OCI-LY1 (cell line): Measurements from ENCODE around the gene SCPEP1.

ENCODE experiments used
- EZH2 ChIP-seq: fragments of 200-600 bp; sonication (generic), shearing (Covaris generic); IDR thresholded peaks from 2 replicates; pipeline ENCODE4 v1.8.0; 2017; ENCODE audit warnings: borderline replicate concordance, mixed run types, mild to moderate bottlenecking, antibody characterized with exemption, low read length, moderate library complexity, mixed read lengths
- TF ChIP-seq, protein P1 (sequence below): fragments of 200-600 bp; sonication (generic), shearing (Covaris generic); IDR thresholded peaks from 2 replicates; pipeline ENCODE4 v1.5.1; 2017; ENCODE audit warnings: mild to moderate bottlenecking, antibody characterized with exemption, low read length, moderate library complexity, mixed read lengths

GRCh38 chr17:56974055-56974454, 3.9 kb upstream of the SCPEP1 start:
- TF ChIP-seq, protein P1, sequence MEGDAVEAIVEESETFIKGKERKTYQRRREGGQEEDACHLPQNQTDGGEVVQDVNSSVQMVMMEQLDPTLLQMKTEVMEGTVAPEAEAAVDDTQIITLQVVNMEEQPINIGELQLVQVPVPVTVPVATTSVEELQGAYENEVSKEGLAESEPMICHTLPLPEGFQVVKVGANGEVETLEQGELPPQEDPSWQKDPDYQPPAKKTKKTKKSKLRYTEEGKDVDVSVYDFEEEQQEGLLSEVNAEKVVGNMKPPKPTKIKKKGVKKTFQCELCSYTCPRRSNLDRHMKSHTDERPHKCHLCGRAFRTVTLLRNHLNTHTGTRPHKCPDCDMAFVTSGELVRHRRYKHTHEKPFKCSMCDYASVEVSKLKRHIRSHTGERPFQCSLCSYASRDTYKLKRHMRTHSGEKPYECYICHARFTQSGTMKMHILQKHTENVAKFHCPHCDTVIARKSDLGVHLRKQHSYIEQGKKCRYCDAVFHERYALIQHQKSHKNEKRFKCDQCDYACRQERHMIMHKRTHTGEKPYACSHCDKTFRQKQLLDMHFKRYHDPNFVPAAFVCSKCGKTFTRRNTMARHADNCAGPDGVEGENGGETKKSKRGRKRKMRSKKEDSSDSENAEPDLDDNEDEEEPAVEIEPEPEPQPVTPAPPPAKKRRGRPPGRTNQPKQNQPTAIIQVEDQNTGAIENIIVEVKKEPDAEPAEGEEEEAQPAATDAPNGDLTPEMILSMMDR, result no peak
- TF ChIP-seq EZH2, result no peak
